Tibial artery (tissue), 4 donors: ENCODE data around the gene RNASET2.
"Not testable (repeated sequence)": the region's sequence is repeated elsewhere in the genome, so short reads cannot be mapped to it uniquely, and the experiment has no call there.

Experiments used
- DNase-seq, 2 donors: peaks; one replicate each; pipeline ENCODE4 v3.0.0-alpha.2; 2019
- H3K27ac ChIP-seq, 2 donors: fragments of 200-600 bp; sonication (generic) in 1 of 2; 1 replicate in 1 of 2; 2 replicates in 1 of 2; pipeline ENCODE4 v1.5.1; 2018 to 2019; ENCODE audit warnings: mild to moderate bottlenecking in 1 of 2
- H3K27me3 ChIP-seq, 2 donors: fragments of 200-600 bp; sonication (generic) in 1 of 2; one replicate each; pipeline versions ENCODE4 v1.5.1 to v1.6.0; 2016 to 2019
- H3K36me3 ChIP-seq, 3 donors: fragments of 200-600 bp; sonication (generic) in 2 of 3; one replicate each; pipeline ENCODE4 v1.5.1; 2016 to 2019; ENCODE audit warnings: mild to moderate bottlenecking in 2 of 3
- H3K4me1 ChIP-seq, 4 donors: fragments of 200-600 bp; sonication (generic) in 2 of 4; 1 replicate in 3 of 4; 2 replicates in 1 of 4; pipeline ENCODE4 v1.5.1; 2016 to 2019
- H3K4me3 ChIP-seq, 2 donors: fragments of 200-600 bp; sonication (generic) in 1 of 2; 1 replicate in 1 of 2; 2 replicates in 1 of 2; pipeline ENCODE4 v1.5.1; 2018 to 2019; ENCODE audit warnings: mild to moderate bottlenecking in 2 of 2
- H3K9me3 ChIP-seq, 3 donors: fragments of 200-600 bp; sonication (generic) in 1 of 3; one replicate each; pipeline ENCODE4 v1.5.1; 2016 to 2019
- intact Hi-C: fragments of 100-400 bp; cut with DNase I; formaldehyde crosslinking; loops from one replicate; pipeline ENCODE4 v1.15.0; 2023; ENCODE audit warnings: low total_unique reads
- TF ChIP-seq, protein P1 (sequence below), 2 experiments: fragments of 200-600 bp in 1 of 2; fragments of 450-650 bp in 1 of 2; IDR thresholded peaks; one replicate each; pipeline ENCODE4 v1.5.1; 2017 to 2019; ENCODE audit warnings: antibody characterized with exemption in 2 of 2, mild to moderate bottlenecking in 1 of 2, moderate library complexity in 1 of 2

RNASET2 gene

DNA sequence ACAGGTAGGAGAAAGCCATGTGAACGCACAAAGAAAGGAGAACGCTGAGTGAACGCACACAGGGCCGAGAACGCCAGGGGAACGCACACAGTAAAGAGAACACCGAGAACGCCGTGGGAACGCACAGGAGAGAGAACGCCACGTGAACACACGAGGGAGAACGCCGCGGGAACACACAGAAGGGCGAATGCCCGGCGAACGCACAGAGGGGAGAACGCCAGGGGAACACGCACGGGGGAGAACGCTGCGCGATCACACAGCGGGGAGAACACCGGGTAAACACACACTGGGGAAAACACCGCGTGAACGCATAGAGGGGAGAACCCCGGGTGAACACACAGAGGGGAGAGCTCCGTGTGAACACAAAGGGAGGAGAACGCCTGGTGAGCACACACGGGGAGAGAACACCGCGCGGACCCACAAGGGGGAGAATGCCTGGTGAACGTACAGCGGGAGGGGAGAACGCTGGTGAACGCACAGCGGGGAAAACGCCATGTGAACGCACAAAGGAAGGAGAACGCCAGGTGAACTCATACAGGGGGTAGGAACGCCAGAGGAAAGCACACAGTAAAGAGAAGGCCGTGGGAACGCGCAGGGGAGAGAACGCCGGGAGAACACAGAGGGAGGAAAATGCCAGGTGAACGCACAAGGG is 55.3 kb downstream of the RNASET2 start:
- no peak for DNase-seq
- no peak overlapping the region for H3K4me3 ChIP-seq

DNA sequence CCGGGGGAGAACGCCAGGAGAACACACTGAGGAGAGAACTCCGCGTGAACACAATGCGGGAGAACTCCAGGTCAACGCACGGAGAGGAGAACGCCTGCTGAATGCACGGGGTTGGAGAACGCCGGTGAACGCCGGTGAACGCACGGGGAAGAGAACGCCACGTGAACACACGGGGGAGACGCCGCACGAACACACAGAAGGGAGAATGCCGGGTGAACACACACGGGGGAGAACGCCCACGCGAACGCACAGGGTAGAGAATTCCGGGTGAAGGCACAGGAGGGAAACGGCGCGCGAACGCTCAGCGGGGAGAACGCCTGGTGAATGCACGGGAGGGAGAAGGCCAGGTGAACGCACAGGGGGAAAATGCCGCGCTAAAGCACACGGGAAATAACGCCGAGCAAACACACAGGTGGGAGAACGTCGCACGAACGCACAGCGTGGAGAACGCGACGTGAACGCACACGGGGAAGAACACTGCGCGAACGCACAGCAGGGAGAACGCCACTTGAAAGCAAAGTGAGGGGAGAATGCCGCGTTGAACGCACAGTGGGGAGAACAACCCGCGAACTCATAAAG is 56.1 kb downstream of the RNASET2 start:
- H3K27ac ChIP-seq, result no peak overlapping the region
- H3K27me3 ChIP-seq, result peaks cover 0 to 2% of the 10 kb centered on the region in 2 donors
- H3K4me3 ChIP-seq, result no peak overlapping the region
- TF ChIP-seq, protein P1, sequence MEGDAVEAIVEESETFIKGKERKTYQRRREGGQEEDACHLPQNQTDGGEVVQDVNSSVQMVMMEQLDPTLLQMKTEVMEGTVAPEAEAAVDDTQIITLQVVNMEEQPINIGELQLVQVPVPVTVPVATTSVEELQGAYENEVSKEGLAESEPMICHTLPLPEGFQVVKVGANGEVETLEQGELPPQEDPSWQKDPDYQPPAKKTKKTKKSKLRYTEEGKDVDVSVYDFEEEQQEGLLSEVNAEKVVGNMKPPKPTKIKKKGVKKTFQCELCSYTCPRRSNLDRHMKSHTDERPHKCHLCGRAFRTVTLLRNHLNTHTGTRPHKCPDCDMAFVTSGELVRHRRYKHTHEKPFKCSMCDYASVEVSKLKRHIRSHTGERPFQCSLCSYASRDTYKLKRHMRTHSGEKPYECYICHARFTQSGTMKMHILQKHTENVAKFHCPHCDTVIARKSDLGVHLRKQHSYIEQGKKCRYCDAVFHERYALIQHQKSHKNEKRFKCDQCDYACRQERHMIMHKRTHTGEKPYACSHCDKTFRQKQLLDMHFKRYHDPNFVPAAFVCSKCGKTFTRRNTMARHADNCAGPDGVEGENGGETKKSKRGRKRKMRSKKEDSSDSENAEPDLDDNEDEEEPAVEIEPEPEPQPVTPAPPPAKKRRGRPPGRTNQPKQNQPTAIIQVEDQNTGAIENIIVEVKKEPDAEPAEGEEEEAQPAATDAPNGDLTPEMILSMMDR (IDR thresholded peaks at IDR 0.05), result no peak
- intact Hi-C loops, result no loop called here
- H3K36me3 ChIP-seq, result no peaks in the 10 kb centered on the region
- peaks cover 0 to 9% (median 5%) of the 10 kb centered on the region in 4 donors for H3K4me1 ChIP-seq
- no peaks in the 10 kb centered on the region for H3K9me3 ChIP-seq
- DNase-seq, result no peak

More for the DNA sequence above, 55.3 kb downstream of the RNASET2 start:
- H3K4me1 ChIP-seq, result peaks cover 0 to 9% (median 5%) of the 10 kb centered on the region in 4 donors
- H3K36me3 ChIP-seq, result no peaks in the 10 kb centered on the region
- no peaks in the 10 kb centered on the region for H3K9me3 ChIP-seq
- intact Hi-C loops, result no loop called here
- H3K27me3 ChIP-seq, result peaks cover 0 to 5% of the 10 kb centered on the region in 2 donors
- no peak overlapping the region for H3K27ac ChIP-seq
- TF ChIP-seq, protein P1 (IDR thresholded peaks at IDR 0.05), result no peak

DNA sequence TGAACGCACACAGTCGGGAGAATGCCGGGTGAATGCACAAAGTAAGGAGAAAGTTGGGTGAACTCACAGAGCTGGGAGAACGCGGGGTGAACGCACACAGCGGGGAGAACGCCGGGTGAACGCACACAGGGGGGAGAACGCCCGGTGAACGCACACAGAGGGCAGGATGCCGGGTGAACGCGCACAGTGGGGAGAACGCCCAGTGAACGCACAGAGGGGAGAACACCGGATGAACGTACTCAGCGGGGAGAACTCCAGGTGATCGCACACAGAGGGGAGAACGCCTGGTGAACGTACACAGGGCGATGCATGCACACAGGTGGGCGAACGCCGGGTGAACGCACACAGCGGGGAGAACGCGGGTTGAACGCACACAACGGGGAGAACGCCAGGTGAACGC is 57.4 kb downstream of the RNASET2 start:
- Histone ChIP-seq H3K27ac (no peak overlapping the region), H3K4me3 (no peak overlapping the region), H3K9me3 (no peaks in the 10 kb centered on the region), H3K27me3 (peaks cover 0 to under 1% of the 10 kb centered on the region in 2 donors), H3K4me1 (peaks cover 0 to 2% (median under 1%) of the 10 kb centered on the region in 4 donors), H3K36me3 (no peaks in the 10 kb centered on the region)
- DNase-seq, result no peak
- intact Hi-C loops, result no loop called here
- TF ChIP-seq, protein P1 (IDR thresholded peaks at IDR 0.05), result no peak

DNA sequence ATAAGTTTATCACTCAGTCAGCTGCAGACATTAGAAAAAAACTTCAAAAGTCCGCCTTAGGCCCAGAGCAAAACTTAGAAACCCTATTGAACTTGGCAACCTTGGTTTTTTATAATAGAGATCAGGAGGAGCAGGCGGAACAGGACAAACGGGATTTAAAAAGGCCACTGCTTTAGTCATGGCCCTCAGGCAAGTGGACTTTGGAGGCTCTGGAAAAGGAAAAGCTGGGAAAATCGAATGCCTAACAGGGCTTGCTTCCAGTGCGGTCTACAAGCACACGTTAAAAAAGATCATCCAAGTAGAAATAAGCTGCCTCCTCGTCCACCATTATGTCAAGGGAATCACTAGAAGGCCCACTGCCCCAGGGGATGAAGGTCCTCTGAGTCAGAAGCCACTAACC is 61.7 kb downstream of the RNASET2 start:
- H3K4me3 ChIP-seq, intact Hi-C loops, DNase-seq, H3K27me3 ChIP-seq, H3K9me3 ChIP-seq, H3K27ac ChIP-seq, H3K4me1 ChIP-seq, H3K36me3 ChIP-seq: not testable (repeated sequence)

DNA sequence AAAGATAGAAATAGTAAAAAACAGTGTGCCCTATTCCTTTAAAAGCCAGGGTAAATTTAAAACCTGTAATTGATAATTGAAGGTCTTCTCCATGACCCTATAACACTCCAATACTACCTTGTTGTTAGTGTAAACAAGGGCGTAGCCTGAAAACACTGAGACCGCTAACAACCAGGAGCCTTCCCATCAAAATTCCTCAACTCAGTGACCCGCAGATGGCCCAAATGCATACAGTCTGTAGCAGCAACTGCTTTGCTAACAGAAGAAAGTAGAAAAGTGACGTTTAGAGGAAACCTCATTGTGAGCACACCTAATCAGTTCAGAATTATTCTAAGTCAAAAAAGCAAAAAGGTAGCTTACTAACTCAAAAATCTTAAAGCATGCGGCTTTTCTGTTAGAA is 63.9 kb downstream of the RNASET2 start:
- H3K27ac ChIP-seq, intact Hi-C loops, H3K4me3 ChIP-seq, H3K4me1 ChIP-seq, H3K27me3 ChIP-seq, H3K36me3 ChIP-seq, DNase-seq, H3K9me3 ChIP-seq: not testable (repeated sequence)

DNA sequence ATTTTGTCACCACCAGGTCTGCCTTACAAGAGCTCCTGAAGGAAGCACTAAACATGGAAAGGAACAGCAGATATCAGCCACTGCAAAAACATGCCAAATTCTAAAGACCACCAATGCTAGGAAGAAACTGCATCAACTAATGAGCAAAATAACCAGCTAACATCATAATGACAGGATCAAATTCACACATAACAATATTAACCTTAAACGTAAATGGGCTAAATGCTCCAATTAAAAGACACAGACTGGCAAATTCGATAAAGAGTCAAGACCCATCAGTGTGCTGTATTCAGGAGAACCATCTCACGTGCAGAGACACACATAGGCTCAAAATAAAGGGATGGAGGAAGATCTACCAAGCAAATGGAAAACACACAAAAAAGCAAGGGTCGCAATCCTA is 69.6 kb downstream of the RNASET2 start:
- H3K27me3 ChIP-seq, DNase-seq, H3K9me3 ChIP-seq, H3K36me3 ChIP-seq, H3K27ac ChIP-seq, H3K4me3 ChIP-seq, H3K4me1 ChIP-seq, intact Hi-C loops: not testable (repeated sequence)

DNA sequence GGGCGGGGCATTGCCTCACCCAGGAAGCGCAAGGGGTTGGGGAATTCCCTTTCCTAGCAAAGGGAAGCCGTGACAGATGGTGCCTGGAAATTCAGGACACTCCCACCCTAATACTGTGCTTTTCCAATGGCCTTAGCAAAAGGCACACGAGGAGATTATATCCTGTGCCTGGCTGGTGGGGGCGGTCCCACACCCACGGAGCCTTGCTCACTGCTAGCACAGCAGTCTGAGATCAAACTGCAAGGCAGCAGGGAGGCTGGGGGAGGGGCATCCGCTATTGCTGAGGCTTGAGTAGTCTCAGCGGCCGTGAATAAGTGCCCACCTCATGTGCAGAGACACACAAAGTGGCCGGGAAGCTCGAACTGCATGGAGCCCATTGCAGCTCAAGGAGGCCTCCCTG is 71.4 kb downstream of the RNASET2 start:
- H3K36me3 ChIP-seq, H3K4me1 ChIP-seq, DNase-seq, intact Hi-C loops, H3K27me3 ChIP-seq, H3K4me3 ChIP-seq, H3K9me3 ChIP-seq, H3K27ac ChIP-seq: not testable (repeated sequence)
